Thyroid gland (tissue), 4 donors: ENCODE measurements around the gene TIMM13.

ENCODE experiments used
- POLR2A ChIP-seq, 2 donors: fragments of 450-650 bp; IDR thresholded peaks; one replicate each; pipeline ENCODE4 v1.6.1; 2017; ENCODE audit warnings: antibody characterized with exemption in 2 of 2, mild to moderate bottlenecking in 2 of 2, moderate library complexity in 1 of 2
- TF ChIP-seq, protein P1 (sequence below), 6 experiments: fragments of 200-600 bp in 3 of 6; fragments of 450-650 bp in 3 of 6; sonication (generic) in 3 of 6; IDR thresholded peaks; one replicate each; pipeline ENCODE4 v1.5.1; 2016 to 2019; ENCODE audit warnings: antibody characterized with exemption in 6 of 6, mild to moderate bottlenecking in 2 of 6, inconsistent platforms in 1 of 6, moderate library complexity in 1 of 6

DNA sequence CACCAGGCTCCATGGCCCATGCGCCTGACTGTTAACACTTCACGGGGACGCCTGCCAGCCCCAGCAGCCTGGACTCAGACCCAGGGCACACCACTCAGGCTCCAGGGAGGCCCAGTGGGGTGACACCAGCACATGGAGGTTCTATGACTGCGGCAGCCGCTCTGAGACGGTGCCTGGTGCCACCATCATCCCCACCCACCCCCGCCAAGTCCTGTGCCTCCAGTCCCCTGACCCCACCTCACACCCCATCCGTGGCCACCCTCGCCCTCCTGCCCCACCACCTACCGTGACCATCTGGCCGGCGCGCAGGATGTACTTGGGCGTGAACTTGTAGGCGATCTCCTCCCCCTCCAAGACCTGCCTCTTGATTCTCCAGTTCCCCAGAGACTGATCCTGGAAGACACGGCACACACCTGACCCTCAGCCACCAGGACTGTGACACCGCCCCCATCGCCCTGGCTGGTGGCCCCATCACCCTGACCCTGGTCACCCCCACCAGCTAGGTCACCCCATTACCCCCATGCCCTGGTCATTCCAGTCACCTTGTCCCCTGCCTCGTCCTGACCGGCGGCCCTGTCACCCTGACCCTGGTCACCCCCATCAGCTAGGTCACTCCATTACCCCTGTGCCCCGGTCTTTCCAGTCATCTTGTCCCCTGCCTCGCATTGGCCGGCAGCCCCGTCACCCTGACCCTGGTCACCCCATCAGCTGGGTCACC is 4.9 kb upstream of the TIMM13 start:
- TF ChIP-seq, protein P1, sequence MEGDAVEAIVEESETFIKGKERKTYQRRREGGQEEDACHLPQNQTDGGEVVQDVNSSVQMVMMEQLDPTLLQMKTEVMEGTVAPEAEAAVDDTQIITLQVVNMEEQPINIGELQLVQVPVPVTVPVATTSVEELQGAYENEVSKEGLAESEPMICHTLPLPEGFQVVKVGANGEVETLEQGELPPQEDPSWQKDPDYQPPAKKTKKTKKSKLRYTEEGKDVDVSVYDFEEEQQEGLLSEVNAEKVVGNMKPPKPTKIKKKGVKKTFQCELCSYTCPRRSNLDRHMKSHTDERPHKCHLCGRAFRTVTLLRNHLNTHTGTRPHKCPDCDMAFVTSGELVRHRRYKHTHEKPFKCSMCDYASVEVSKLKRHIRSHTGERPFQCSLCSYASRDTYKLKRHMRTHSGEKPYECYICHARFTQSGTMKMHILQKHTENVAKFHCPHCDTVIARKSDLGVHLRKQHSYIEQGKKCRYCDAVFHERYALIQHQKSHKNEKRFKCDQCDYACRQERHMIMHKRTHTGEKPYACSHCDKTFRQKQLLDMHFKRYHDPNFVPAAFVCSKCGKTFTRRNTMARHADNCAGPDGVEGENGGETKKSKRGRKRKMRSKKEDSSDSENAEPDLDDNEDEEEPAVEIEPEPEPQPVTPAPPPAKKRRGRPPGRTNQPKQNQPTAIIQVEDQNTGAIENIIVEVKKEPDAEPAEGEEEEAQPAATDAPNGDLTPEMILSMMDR (IDR thresholded peaks at IDR 0.05), result no peak
- TF ChIP-seq POLR2A (IDR thresholded peaks at IDR 0.05), result no peak
